OCI-LY7 (cell line): ENCODE results near the gene CNOT11. TPM values are rescaled to one million over a fixed set of nuclear protein-coding genes. Genes with fewer than 3 reads are reported as not detected.

Experiments
- BruUV-seq: library from RNA; stranded (reverse); fragments of 400-500 nt; replicated peaks from 2 replicates; lab custom pipeline; 2021; lab: Mats Ljungman, UMichigan
- CTCF ChIA-PET: fragments of 300-600 bp; sonication (Branson Sonifier 250); formaldehyde crosslinking; loops from one replicate; lab custom pipeline; 2022; ENCODE audit warnings: antibody characterized with exemption; ENCODE audit not compliant: unreplicated experiment; lab: Charles Lee
- POLR2A ChIA-PET: fragments of 300-600 bp; sonication (Branson Sonifier 250); formaldehyde crosslinking; loops from one replicate; lab custom pipeline; 2022; ENCODE audit warnings: antibody characterized with exemption; lab: Charles Lee
- DNase-seq: peaks from one replicate; pipeline ENCODE4 v3.0.0-alpha.2; 2015; ENCODE audit warnings: low spot score
- H2AFZ ChIP-seq: fragments of 200-600 bp; sonication (generic), shearing (Covaris generic); 2 replicates; pipeline ENCODE4 v1.6.1; 2014; ENCODE audit warnings: mild to moderate bottlenecking, antibody characterized with exemption, low read length, moderate library complexity
- H3K27ac ChIP-seq: fragments of 200-600 bp; sonication (generic); 2 replicates; pipeline ENCODE4 v1.5.1; 2014; ENCODE audit warnings: mixed run types, low read depth, mild to moderate bottlenecking, moderate library complexity, low read length, inconsistent platforms; ENCODE audit not compliant: poor library complexity, severe bottlenecking
- H3K36me3 ChIP-seq: fragments of 200-600 bp; sonication (generic); 2 replicates; pipeline ENCODE4 v1.6.1; 2014; ENCODE audit warnings: mild to moderate bottlenecking, antibody characterized with exemption, low read length, moderate library complexity, mixed read lengths; ENCODE audit not compliant: insufficient read depth
- H3K4me1 ChIP-seq: fragments of 200-600 bp; sonication (generic); 2 replicates; pipeline ENCODE4 v1.5.1; 2014; ENCODE audit warnings: mild to moderate bottlenecking, low read length; ENCODE audit not compliant: insufficient read depth, poor library complexity, severe bottlenecking
- H3K4me2 ChIP-seq: fragments of 200-600 bp; sonication (generic); 2 replicates; pipeline ENCODE4 v1.6.1; 2014; ENCODE audit warnings: mild to moderate bottlenecking, low read length
- H3K4me3 ChIP-seq: fragments of 200-600 bp; sonication (generic); 2 replicates; pipeline ENCODE4 v1.5.1; 2014; ENCODE audit warnings: mild to moderate bottlenecking, low read depth, low read length; ENCODE audit not compliant: poor library complexity, severe bottlenecking
- H3K79me2 ChIP-seq: fragments of 200-600 bp; sonication (generic); 2 replicates; pipeline ENCODE4 v1.6.1; 2016; ENCODE audit warnings: low read depth, mild to moderate bottlenecking, low read length, moderate library complexity, mixed read lengths; ENCODE audit not compliant: insufficient read depth
- H3K9me2 ChIP-seq: fragments of 200-600 bp; sonication (generic); 2 replicates; pipeline ENCODE4 v1.6.1; 2016; ENCODE audit warnings: mild to moderate bottlenecking, low read length, mixed read lengths; ENCODE audit not compliant: insufficient read depth
- H3K9me3 ChIP-seq: fragments of 200-600 bp; sonication (generic); 2 replicates; pipeline ENCODE4 v1.6.1; 2014; ENCODE audit warnings: mild to moderate bottlenecking, mixed run types, low read length, mixed read lengths
- H4K20me1 ChIP-seq: fragments of 200-600 bp; sonication (generic); 2 replicates; pipeline ENCODE4 v1.6.1; 2014; ENCODE audit warnings: mild to moderate bottlenecking, antibody characterized with exemption, low read length, moderate library complexity, mixed read lengths; ENCODE audit not compliant: insufficient read depth
- CTCF ChIP-seq: fragments of 200-600 bp; sonication (generic); conservative IDR thresholded peaks from 2 replicates; pipeline ENCODE4 v1.5.1; 2014; ENCODE audit warnings: mild to moderate bottlenecking, antibody characterized with exemption, low read length, moderate library complexity, mixed read lengths
- EZH2phosphoT487 ChIP-seq: fragments of 200-600 bp; sonication (generic); IDR thresholded peaks from 2 replicates; pipeline ENCODE4 v1.6.1; 2018; ENCODE audit warnings: low read depth, borderline replicate concordance, mild to moderate bottlenecking, mixed run types, antibody characterized with exemption, low read length, moderate library complexity, mixed read lengths
- intact Hi-C: fragments of 100-400 bp; cut with micrococcal nuclease; formaldehyde crosslinking; loops from one replicate; pipeline ENCODE4 v1.10.0; 2022; ENCODE audit not compliant: unreplicated experiment
- total RNA-seq, 2 experiments: library from RNA; depleted of rRNA in 1 of 2; stranded (reverse); fragments of >200 nt in 1 of 2; shearing (Covaris generic) in 1 of 2; gene quantifications; 2 replicates each; pipeline ENCODE4 v1.2.3, GENCODE V29; 2014 to 2022

CNOT11 gene
- total RNA-seq, 2 experiments from 2014 or later: 45.7 to 71.9 TPM

GRCh38 chr2:101255501-101255900 is 2.8 kb downstream of the CNOT11 start:
- Histone ChIP-seq H3K79me2 (peaks cover 44% of the 10 kb centered on the region), H3K4me1 (peaks cover 38% of the 10 kb centered on the region), H3K36me3 (peaks cover 50% of the 10 kb centered on the region), H3K4me2 (no peak overlapping the region), H2AFZ (no peak overlapping the region), H3K27ac (no peak overlapping the region), H3K9me3 (no peaks in the 10 kb centered on the region), H3K4me3 (no peak overlapping the region), H4K20me1 (peaks cover 16% of the 10 kb centered on the region), H3K9me2 (no peaks in the 10 kb centered on the region)
- TF ChIP-seq CTCF: no peak
- POLR2A ChIA-PET: interaction anchor here (1.0 kb wide), 1 partner anchor 53 kb away, joined by 3 read pairs; the partner anchor contains the start of gene RNF149
- no peak for DNase-seq
- BruUV-seq: no TSS peak
- CTCF ChIA-PET: no interaction called here
- intact Hi-C loops: loop anchor here (10.0 kb wide), 1 partner anchor 459 kb away; no protein-coding TSS in a partner anchor

- Histone ChIP-seq H3K79me2 (peaks cover 48% of the 10 kb centered on the region), H3K4me1 (peaks cover 30% of the 10 kb centered on the region), H3K4me3 (no peak overlapping the region), H3K36me3 (peaks cover 59% of the 10 kb centered on the region), H3K4me2 (no peak overlapping the region), H3K9me2 (no peaks in the 10 kb centered on the region), H3K9me3 (no peaks in the 10 kb centered on the region), H3K27ac (no peak overlapping the region), H4K20me1 (peaks cover 16% of the 10 kb centered on the region), H2AFZ (no peak overlapping the region)
- TF ChIP-seq EZH2phosphoT487: no peak
- TF ChIP-seq CTCF: no peak
- no peak for DNase-seq
- ChIA-PET POLR2A (interaction anchor here (1.0 kb wide), 1 partner anchor 52 kb away, joined by 3 read pairs; the partner anchor contains the start of gene RNF149), CTCF (no interaction called here)
- intact Hi-C loops: loop anchor here (10.0 kb wide), 1 partner anchor 458 kb away; no protein-coding TSS in a partner anchor
- BruUV-seq: no TSS peak
These were observed 3.6 kb downstream of the CNOT11 start for GRCh38 chr2:101256316-101256715.

GRCh38 chr2:101258804-101259203 is 6.1 kb downstream of the CNOT11 start:
- Histone ChIP-seq H2AFZ (no peak overlapping the region), H3K4me2 (no peak overlapping the region), H3K27ac (no peak overlapping the region), H4K20me1 (peaks cover 11% of the 10 kb centered on the region), H3K79me2 (peaks cover 41% of the 10 kb centered on the region), H3K9me2 (no peaks in the 10 kb centered on the region), H3K9me3 (no peaks in the 10 kb centered on the region), H3K36me3 (peaks cover 81% of the 10 kb centered on the region), H3K4me1 (peaks cover 19% of the 10 kb centered on the region), H3K4me3 (no peak overlapping the region)
- ChIA-PET POLR2A (no interaction called here), CTCF (no interaction called here)
- BruUV-seq: no TSS peak
- no peak for DNase-seq
- no peak for TF ChIP-seq CTCF
- TF ChIP-seq EZH2phosphoT487: no peak
- intact Hi-C loops: loop anchor here (10.0 kb wide), 1 partner anchor 456 kb away; no protein-coding TSS in a partner anchor
